Fibroblast of mammary gland (primary cell): ENCODE results near the gene LTA.

ENCODE experiments used
- DNase-seq: peaks from one replicate; pipeline ENCODE4 v3.0.0-alpha.2; 2010; ENCODE audit warnings: low read depth
- H3K4me3 ChIP-seq: 2 replicates; pipeline ENCODE4 v1.5.1; 2011; ENCODE audit warnings: low read depth, mild to moderate bottlenecking, low read length, moderate library complexity; ENCODE audit not compliant: control insufficient read depth
- TF ChIP-seq, protein P1 (sequence below): conservative IDR thresholded peaks from 2 replicates; pipeline ENCODE4 v1.5.1; 2011; ENCODE audit warnings: low read depth, low read length, inconsistent platforms; ENCODE audit not compliant: control insufficient read depth, insufficient read depth

The LTA gene

DNA sequence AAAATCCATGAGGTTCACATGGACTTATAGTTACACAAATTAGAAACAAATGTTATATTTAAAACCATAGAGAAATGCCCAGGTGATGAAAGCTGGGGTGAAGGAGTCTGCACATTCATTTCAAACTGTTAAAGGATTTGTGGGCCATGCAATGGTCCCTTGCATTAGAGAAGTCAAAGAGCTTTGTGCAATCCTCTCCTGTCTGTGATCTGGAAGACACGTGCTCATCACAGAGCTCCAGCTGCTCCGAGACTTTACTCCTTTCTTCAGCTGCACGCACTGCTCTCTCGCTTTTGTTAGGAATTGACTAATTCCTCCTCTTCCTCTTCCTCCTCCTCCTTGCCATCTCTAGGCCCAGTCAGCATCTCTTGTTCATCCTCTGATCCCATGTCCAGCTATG lies 38.9 kb downstream of the LTA start:
- no peak overlapping the region for H3K4me3 ChIP-seq
- TF ChIP-seq, protein P1, sequence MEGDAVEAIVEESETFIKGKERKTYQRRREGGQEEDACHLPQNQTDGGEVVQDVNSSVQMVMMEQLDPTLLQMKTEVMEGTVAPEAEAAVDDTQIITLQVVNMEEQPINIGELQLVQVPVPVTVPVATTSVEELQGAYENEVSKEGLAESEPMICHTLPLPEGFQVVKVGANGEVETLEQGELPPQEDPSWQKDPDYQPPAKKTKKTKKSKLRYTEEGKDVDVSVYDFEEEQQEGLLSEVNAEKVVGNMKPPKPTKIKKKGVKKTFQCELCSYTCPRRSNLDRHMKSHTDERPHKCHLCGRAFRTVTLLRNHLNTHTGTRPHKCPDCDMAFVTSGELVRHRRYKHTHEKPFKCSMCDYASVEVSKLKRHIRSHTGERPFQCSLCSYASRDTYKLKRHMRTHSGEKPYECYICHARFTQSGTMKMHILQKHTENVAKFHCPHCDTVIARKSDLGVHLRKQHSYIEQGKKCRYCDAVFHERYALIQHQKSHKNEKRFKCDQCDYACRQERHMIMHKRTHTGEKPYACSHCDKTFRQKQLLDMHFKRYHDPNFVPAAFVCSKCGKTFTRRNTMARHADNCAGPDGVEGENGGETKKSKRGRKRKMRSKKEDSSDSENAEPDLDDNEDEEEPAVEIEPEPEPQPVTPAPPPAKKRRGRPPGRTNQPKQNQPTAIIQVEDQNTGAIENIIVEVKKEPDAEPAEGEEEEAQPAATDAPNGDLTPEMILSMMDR, result no peak
- peak; percentile 38 for DNase-seq

DNA sequence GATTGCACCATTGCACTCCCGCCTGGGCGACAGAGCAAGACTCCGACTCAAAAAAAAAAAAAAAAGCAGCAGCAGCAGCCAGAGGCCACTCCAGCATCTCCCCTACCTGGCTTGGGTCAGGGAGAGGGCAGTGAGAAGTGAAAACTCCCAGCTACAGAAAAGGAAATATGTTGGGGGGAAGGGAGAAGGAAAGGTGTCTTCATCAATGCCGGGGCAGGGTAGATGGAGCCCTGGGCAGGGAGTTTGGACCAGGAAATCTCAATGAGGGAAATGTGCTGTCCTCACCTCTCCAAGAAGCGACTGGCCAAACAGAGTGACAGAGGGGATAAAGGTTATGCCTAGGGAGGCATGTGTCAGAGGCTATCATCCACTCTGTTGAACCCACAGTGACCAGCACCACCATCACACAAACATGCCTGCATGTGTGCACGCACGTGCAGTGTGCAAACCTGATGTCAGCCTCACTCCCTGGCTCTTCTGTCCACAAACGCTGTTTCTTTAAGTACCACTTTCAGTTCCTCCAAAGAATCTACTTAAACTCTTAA lies 42.1 kb downstream of the LTA start:
- TF ChIP-seq, protein P1, result no peak
- no peak for DNase-seq
- no peak overlapping the region for H3K4me3 ChIP-seq

DNA sequence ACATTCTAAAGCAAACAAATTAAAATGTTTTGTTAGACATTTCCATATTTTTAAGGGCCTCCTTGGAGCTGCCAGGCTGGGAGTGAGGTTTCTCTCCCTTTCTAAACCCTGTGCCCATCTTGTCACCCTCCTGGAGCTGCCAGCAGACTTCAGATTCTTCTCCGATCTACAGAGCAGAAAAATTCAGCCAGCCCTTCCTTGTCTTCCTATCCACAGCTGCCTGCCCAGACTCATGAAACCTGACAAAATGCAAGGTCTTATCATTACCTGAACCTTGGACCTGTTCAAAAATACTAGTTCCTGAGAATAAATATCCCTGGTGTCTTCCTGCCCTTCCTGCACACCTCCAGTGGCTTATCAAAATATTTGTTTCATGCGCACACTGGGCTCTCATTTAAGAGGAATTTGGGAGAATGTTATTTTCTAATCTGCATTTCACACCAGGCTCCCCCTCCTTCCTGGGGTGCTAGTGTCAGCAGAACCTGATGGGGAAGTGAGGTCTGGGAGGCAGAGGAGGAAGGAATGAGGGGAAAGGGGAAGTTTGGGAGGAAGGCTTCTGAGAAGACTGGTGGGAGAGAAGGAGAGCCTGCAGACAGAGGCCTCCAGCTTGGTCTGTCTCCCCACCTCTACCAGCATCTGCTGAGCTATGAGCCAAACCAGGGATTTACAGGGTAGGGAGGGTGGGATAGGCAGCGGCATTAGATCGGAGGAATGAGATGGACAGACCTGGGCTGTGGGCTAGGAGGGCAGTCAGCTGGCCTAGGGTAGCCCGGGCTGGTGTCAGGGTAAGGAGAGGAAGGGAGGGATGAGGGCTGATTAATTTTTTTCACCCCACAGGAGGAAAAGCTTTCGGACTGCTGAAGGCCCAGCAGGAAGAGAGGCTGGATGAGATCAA lies 42.8 kb downstream of the LTA start, which contains the start of gene AIF1:
AIF1 (plus strand) TSS at position 551 of the 895 bp plus-strand sequence; CDS start at position 647, 96 bp downstream.
- no peak within 1 kb of the TSS for H3K4me3 ChIP-seq
- TF ChIP-seq, protein P1, result no peak
- DNase-seq, result no peak

DNA sequence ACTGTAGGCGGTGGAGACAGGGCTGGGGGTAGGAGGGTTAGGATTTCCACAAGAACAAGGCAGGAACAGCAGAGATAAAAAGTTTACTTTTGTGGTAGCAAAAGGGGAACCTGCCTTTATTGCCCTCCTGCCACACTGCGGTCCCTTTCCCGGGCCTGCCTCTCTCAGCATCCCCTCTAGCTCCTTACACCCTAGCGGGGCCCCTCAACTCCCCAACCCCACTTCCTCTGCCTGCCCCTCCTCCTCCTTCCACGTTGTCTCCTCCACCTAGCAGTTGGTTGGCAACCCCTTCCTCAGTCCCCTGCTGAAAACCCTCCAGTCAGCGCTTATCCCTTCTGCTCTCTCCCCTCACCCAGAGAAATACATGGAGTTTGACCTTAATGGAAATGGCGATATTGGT lies 43.7 kb downstream of the LTA start:
- TF ChIP-seq, protein P1, result no peak
- DNase-seq, result no peak
- H3K4me3 ChIP-seq, result no peak overlapping the region

DNA sequence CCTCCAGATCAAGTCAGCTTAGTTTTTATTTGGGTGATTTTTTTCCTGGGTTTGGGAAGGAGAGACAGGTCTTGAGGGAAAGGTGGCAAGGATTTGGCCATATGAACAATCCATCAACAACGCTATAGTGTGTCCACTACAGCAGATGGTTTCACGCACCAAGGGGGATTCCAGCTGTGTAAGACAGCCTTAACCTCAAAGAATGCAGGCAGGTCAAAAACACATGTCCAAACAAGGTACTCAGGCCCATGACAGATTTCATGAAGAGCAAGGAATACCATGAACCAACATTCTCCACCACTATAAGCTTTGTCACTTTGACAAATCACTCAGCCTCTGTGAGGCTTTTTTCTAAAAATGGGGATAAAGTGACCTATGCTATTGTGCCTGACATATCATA lies 44.9 kb downstream of the LTA start:
- H3K4me3 ChIP-seq, result no peak overlapping the region
- TF ChIP-seq, protein P1, result no peak
- no peak for DNase-seq

DNA sequence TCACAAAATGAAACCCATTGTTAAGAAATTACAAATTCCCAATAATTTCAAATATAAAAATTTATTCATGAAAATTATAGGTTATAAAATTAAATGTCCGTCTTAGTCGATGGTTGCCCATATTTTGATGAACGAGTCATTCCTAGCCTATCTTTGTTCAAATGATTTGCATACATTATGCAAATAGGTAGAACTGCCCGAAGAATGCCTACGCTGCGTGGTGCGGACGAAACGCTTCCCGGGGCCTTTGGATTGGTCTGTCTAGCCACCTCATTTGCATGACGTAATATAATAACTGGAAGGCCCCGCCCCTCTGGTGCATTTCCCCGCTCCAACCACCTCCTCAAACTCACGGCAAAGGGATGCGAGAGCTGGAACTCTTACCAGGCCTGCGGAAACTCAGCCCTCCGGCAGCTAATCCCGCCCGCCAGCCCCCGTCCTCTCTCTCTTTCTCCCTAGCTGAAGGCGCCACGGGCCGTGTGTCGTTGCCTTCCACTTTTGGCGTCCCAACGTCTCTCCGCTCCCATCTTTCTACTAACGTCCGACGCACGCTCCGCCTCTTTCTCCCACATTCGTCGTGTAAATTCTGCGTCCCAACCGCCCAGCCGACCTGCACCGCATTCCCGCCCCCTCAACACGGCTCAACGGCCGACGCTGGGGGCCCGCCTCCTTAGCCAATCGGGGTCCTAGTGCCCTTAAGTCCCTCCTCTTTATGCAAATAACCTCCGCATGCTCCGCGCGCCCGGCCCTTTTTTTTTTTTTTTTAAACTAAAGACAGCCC lies 47.9 kb downstream of the LTA start:
- TF ChIP-seq, protein P1, result no peak
- DNase-seq, result peak; percentile 98
- peak overlapping the region; percentile 76 for H3K4me3 ChIP-seq
